SU-DHL-6 (cell line): ENCODE data around the gene MMP17.

Experiments used
- EZH2phosphoT487 ChIP-seq: fragments of 200-600 bp; sonication (generic), shearing (Covaris generic); conservative IDR thresholded peaks from 2 replicates; pipeline ENCODE4 v1.6.1; 2018; ENCODE audit warnings: mild to moderate bottlenecking, antibody characterized with exemption, low read length, moderate library complexity, mixed read lengths
- TF ChIP-seq, protein P1 (sequence below): fragments of 200-600 bp; sonication (generic); IDR thresholded peaks from one replicate; pipeline ENCODE4 v1.5.1; 2017; ENCODE audit warnings: antibody characterized with exemption, mild to moderate bottlenecking, low read length, moderate library complexity; ENCODE audit not compliant: insufficient read depth, poor library complexity, severe bottlenecking

- TF ChIP-seq, protein P1, sequence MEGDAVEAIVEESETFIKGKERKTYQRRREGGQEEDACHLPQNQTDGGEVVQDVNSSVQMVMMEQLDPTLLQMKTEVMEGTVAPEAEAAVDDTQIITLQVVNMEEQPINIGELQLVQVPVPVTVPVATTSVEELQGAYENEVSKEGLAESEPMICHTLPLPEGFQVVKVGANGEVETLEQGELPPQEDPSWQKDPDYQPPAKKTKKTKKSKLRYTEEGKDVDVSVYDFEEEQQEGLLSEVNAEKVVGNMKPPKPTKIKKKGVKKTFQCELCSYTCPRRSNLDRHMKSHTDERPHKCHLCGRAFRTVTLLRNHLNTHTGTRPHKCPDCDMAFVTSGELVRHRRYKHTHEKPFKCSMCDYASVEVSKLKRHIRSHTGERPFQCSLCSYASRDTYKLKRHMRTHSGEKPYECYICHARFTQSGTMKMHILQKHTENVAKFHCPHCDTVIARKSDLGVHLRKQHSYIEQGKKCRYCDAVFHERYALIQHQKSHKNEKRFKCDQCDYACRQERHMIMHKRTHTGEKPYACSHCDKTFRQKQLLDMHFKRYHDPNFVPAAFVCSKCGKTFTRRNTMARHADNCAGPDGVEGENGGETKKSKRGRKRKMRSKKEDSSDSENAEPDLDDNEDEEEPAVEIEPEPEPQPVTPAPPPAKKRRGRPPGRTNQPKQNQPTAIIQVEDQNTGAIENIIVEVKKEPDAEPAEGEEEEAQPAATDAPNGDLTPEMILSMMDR: no peak
- TF ChIP-seq EZH2phosphoT487: no peak
Observed at GRCh38 chr12:131824450-131824849, 3.7 kb upstream of the MMP17 start.
